NB4 (cell line): Measurements from ENCODE around the gene KLF7.

Source experiments
- CTCF ChIP-seq: IDR thresholded peaks from one replicate; pipeline ENCODE4 v1.5.1; 2012; ENCODE audit warnings: low read depth, low read length
- MAX ChIP-seq: IDR thresholded peaks from 2 replicates; pipeline ENCODE4 v1.6.1; 2011; ENCODE audit warnings: low read depth, low read length
- MYC ChIP-seq: IDR thresholded peaks from 2 replicates; pipeline ENCODE4 v1.6.1; 2011; ENCODE audit warnings: low read depth, low read length
- POLR2A ChIP-seq: IDR thresholded peaks from 2 replicates; pipeline ENCODE4 v1.6.1; 2011; ENCODE audit warnings: mild to moderate bottlenecking; ENCODE audit not compliant: insufficient read length; ENCODE audit errors: extremely low read depth

- TF ChIP-seq CTCF (no peak), POLR2A (no peak), MYC (no peak), MAX (no peak)
Observed at GRCh38 chr2:207115715-207116364, 49.9 kb downstream of the KLF7 start.
